HG03135 (cell line): Measurements from ENCODE around the gene HEPHL1.
"Not testable (repeated sequence)": the region's sequence is repeated elsewhere in the genome, so short reads cannot be mapped to it uniquely, and the experiment has no call there.

Experiments used
- ATAC-seq: cut with Tn5 transposase; IDR thresholded peaks from one replicate; pipeline ENCODE4 v1.9.1; 2021; ENCODE audit warnings: mild to moderate bottlenecking, moderate library complexity; ENCODE audit not compliant: unreplicated experiment

HEPHL1 gene, protein sequence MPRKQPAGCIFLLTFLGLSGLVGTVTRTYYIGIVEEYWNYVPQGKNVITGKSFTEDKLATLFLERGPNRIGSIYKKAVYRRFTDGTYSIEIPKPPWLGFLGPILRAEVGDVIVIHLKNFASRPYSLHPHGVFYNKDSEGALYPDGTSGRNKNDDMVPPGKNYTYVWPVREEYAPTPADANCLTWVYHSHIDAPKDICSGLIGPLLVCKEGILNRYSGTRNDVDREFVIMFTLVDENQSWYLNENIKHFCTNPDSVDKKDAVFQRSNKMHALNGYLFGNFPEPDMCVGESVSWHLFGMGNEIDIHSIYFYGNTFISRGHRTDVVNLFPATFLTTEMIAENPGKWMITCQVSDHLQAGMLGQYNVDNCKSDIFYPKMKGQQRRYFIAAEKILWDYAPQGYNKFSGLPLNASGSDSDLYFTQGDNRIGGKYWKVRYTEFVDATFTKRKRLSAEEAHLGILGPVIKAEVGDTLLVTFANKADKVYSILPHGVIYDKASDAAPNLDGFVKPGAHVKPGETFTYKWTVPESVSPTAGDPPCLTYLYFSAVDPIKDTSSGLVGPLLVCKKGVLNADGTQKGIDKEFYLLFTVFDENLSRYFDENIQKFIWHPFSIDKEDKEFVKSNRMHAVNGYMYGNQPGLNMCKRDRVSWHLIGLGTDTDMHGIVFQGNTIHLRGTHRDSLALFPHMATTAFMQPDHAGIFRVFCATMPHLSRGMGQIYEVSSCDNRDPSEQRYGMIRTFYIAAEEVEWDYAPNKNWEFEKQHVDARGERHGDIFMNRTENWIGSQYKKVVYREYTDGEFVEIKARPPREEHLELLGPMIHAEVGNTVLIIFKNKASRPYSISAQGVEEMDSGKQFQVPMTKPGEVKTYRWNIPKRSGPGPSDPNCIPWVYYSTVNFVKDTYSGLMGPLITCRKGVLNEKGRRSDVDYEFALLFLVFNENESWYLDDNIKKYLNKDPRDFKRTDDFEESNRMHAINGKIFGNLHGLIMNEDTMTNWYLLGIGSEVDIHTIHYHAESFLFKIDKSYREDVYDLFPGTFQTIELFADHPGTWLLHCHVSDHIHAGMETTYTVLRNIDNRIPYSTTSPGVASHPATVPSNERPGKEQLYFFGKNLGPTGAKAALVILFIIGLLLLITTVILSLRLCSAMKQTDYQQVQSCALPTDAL

DNA sequence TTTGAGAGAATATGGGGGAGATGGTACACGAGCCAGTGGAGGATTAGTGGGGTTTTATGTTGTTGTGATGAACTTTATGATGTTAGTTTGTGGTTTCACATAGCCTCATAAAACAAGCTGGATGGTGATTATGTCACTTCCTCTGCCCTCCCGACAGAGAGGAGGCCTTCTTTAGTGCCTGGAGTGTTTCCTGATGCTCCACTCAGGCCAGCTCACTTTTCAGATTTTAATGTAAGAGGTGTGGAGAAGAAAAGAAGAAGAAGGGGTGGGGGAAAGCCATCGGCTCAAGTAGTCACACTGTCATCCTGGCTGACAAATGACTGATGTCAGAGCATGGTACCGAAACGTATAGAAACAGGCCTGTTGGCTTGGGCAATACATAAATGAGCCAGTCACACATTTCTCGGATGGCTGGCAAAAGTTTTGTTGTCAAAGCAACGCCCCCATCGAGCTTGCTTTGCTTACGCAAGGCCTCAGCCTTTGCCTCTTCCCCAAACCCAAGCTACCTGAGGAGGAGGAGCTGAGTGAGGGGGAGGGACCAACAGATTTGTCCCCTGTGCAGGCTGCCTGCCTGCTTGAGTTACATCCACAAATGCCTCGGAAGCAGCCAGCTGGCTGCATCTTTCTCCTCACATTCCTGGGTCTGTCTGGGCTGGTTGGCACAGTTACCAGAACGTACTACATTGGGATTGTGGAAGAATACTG lies at the start of gene HEPHL1:
TSS of gene HEPHL1 (plus strand) at position 578 of the 705 bp plus-strand sequence. CDS start at position 593, 15 bp downstream.
- ATAC-seq, result no peak

DNA sequence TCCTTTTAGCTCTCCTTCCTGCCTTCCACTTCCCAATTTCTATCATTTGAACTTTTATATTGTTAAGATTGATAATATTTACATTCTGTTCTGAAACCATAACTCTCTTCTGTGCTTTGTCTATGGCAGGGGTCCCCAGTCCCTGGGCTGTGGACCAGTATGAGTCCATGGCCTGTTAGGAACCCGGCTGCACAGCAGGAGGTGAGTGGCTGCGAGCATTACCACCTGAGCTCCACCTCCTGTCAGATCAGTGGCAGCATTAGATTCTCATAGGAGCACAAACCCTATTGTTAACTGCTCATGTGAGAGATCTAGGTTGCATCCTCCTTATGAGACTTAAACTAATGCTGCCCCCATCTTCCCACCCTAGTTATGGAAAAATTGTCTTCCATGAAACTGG lies 48.4 kb upstream of the HEPHL1 start:
- ATAC-seq, result no peak

DNA sequence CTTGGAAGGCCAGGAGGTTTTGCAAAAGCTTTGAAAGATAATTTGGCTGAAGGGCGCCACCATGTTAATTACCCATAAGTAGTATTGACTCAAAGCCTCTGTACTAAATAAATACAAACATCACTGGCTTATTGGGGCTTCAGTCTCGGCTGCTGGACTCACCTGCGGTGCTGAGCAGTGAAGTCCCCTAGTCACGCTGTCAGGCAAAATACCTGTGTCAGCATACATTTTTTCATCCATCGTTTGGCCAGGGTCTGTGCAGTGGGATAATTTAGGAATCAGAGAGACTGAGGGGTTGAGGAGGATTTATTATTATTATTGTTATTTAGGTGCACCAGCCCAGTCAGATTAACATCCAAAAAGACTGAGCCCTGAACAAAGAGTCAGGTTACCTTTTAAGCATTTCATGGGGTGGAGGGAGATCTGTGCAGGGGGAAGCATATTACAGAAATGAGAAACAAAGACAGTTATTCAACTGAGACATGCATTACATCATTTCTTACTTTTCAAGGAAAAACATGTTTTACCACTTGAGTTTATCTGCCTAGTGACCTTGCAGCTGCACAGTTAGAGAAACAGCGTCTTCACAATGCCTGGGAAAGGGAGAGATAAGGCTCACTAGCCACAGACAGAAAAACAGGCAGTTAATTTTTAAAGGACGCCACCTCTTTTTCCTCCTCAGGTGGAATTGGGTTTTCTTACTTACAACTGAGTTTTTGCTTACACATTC lies 47.7 kb upstream of the HEPHL1 start:
- not testable (repeated sequence) for ATAC-seq

DNA sequence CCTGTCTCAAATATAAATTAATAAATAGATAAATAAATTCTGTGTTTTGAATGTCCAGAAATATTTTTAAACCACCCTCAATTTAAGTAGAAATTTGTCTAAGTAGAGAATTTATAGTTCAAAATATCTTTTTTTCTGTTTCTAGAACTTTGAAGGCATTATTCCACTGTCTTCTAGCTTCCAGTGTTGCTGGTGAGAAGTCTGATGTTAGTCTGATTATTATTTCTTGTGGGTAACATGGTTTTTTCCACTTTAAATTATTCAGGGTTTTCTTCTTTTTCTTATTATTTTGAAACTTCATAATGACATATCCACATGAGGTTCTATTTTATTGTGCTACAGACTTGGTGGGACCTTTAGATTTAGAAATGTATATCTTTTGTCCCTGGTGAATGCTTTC lies 46.4 kb upstream of the HEPHL1 start:
- ATAC-seq, result no peak

DNA sequence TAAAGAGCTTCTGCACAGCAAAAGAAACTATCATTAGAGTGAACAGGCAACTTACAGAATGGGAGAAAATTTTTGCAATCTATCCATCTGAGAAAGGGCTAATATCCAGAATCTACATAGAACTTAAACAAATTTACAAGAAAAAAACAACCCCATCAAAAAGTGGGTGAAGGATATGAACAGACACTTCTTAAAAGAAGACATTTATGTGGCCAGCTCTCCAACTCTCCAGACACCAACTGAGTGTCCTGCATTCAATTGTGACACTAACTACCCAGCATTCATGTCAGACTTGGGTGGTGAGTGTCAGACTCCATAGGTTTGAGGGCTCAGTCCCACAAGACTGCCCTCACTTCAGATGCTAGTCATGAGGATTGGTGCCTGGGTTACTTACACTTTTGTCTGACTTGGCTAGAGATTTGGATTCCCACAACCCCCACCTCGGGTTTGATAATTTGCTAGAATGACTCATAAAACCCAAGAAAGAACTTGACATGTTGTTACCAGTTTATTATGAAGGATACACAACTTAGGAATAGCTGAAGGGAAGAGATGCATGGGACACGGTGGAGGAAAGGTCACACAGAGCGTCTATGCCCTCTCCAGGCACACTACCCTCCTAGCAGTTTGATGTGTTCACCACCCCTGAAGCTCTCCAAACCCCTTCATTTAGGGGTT lies 44.4 kb upstream of the HEPHL1 start:
- not testable (repeated sequence) for ATAC-seq

DNA sequence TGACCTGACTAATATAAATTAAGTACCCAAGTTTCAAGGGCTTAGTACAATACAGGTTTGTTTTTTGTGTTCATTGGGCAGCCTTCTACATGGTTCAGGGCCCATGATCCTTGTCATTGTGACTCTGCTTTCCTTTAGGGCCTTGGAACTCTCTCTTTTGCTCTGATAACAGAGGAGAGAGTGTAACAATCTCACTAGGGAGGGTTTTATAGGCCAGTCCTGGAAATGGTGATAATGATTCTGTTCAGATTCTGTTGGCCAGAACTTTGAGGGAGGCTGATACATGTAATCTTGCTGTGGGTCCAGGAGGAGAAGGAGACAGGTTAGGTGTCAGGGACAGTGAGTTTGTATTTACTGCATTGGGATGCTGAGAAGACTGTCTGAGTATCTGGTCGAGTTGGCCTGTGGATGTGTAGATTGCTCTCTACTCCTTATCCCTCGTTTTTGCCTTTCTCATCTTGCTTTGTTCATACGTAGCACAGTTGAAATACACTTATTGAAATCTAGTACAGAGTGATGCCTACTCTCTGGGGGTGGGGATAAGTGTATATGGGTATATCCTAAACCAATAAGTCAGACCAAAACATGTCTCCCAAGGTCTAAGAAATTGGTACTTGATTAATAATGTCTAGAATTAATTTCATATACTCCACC lies 37.5 kb upstream of the HEPHL1 start:
- no peak for ATAC-seq

DNA sequence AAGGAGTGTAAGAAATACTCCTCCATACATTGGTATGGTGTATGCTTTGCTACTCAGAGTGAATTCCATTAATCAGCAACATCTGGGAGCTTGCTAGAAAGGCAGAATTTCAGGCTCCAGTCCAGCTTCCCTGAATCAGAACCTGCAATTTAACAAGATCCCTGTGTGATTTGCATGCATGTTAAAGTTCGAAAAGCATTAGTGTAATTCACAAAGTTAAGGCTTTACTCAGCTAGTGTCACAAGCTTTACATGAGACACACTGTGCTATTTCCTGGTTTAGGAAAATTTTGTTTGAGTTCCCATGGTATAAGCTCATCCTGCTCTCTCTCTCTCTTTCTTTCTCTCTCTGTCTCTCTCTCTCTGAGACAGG lies 37.0 kb upstream of the HEPHL1 start:
- no peak for ATAC-seq

DNA sequence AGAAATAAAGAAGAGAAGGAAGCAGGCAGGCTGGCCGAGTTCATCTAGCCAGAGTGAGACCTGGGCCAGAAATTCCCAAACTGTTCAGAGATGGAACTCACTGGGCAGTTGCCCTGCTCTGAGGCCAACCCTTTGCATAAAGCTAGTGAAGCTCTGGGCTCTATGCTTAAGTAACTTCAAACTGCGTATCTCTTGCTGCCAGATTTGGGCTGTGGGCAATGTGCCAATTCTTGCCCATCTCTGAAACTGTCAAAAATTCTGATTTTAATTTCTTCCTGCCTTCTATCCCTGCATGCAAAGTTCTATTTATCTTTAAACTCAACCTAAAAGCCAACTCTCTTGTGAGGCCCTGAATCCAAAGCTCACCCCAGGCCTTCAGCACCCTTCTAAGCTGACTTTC lies 36.2 kb upstream of the HEPHL1 start:
- ATAC-seq, result no peak

DNA sequence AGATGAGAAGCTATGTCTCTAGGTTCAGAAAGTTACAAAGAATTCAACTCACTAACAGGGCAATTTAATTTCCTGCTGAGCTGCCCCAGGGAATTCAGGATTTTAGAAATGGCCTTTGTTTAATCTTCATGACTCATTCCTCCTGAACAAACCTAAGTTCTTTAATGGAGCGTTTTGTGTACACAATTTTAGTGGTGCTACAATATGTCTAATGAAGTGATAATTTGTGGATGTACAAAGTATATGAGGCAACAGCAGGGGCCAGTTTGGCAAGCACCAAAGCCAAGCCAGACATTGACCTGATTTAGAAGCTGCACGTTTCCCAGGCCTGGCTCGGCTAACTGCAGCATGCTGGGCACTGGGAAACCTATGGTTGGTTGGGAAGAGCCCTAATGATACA lies 34.4 kb upstream of the HEPHL1 start:
- no peak for ATAC-seq

DNA sequence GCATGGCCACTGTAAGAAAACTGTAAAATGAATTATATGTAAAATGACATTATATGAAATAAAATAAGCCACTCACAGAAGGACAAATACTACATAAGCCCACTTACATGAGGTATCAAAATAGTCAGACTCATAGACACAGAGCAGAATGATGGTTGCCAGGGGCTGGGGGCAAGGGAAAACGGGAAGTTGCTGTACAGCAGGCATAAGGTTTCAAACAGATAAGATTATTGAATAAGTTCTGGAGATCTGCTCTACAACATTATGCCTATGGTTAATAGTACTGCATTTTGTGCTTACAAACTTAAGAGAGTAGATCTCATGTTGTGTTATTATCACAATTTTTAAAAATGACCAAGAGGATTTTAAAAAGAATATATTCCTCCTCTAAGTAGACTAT lies 32.7 kb upstream of the HEPHL1 start:
- ATAC-seq, result no peak

DNA sequence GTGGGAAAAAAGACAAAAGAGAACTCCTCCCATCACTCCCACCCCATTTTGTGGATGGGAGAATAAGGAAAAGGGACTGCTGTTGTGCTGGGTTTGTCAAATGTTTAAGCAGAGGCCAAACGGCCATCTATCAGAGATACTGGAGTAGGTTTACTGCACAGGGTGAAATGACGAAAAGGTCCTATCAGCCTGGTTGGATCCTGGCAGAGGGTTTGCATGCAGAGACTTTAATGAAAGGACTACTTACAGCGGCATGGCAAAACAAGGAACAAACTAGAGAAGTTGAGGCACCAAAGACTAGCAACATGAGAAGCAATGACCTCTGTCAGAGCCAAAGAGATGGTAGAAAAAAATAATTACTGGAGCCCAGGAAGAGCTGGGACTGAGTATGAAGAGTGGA lies 32.2 kb upstream of the HEPHL1 start:
- ATAC-seq, result no peak

DNA sequence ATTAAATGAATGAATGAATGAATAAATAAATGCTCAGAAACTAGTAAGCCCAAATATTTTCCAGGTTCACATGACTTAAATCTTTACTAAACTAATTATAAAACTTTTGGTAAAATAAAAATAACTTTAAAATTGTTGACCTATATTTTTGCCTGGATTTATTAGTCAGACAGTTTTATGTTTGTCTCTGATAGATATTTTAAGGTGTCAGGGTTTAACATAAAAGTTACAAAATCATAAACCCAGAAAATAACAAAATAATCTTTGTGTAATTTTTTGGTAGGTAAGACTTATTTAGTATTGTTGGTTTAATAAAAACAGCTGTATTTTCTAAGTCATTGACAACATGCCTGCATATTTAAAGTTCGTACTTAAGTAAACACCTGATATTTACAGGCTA lies 27.4 kb upstream of the HEPHL1 start:
- ATAC-seq, result no peak

DNA sequence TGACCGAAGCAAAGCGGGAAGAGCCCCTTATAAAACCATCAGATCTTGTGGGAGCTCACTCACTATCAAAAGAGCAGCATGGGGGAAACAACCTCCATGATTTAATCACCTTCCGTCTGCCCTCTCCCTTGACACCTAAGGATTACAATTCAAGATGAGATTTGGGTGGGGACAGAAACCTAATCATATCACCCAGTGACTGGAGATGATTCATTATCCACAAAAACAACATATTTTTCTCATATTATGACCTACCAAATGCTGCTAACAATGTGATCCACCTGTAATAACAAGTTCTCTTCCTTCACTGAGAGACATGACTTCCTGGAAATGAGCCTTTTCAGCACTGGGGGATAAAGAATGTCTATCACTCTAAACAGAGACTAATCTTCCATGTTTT lies 23.4 kb upstream of the HEPHL1 start:
- ATAC-seq, result no peak

DNA sequence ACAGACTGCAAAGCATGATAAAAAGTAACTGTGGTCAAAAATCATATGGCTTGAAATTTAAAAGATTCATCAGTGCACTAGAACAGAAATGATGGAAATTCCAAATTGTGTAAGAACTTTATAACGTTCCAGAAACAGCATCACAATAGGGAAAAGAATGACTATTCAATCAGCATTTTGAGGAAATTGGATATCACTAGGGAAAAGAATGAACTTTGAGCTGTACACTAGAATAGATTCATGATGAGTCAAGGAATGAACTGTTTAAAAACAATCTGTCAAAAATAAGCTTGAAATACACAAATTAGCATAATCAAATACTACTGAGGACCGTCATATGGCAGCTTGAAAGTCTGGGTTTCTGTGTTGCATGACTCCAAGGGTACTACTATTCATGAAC lies 20.5 kb upstream of the HEPHL1 start:
- ATAC-seq, result no peak

DNA sequence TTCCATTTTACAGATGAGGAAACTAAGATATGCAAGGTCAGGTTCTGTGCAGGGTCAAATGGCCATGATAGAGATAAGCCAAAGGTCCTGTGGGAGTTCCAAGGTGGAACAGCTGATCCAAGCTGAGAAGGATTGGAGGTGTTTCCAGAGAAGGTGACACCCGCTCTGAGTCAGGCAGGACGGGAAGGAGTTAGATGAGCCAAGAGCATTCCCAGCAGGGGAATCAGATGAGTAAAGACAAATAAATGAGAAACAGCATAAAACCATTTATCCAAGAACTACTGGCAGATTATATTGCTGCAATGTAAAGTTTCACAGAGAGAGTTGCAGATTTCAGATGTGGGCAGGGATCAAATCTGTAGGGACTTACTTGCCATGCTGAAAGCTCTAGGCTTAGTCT lies 18.9 kb upstream of the HEPHL1 start:
- ATAC-seq, result no peak

DNA sequence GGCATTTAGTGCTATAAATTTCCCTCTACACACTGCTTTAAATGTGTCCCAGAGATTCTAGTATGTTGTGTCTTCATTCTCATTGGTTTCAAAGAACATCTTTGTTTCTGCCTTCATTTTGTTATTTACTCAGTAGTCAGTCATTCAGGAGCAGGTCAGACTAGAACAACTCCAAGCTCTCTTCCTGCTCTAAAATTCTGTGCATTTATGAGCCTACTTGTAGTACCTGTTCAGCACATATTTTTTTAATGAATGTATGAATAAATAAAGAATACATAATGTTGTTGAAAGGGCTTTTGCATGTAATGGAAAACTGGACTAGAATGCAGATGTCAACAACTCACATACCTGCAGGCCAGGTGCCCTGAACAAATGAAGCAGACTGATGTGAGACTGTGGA lies 13.7 kb upstream of the HEPHL1 start:
- ATAC-seq, result no peak

DNA sequence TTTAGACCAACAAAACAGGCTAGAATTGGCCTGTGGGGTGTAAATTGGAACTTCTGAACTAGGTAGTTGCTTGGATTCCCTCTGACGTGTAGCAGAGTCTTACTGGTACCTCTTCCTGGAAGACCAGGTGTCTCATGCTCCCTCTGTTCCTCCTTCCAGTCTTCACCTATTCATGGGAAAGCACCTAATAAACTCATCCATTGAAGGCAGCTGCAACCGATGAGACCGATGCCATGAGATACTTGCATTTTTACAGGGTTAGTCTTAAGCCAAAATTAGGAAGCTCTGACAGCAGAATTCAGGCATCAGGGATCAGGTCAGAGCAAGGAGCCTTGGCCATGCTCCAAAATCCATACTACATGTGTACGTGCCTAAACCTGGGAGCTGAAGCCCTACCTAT lies 13.2 kb upstream of the HEPHL1 start:
- no peak for ATAC-seq

DNA sequence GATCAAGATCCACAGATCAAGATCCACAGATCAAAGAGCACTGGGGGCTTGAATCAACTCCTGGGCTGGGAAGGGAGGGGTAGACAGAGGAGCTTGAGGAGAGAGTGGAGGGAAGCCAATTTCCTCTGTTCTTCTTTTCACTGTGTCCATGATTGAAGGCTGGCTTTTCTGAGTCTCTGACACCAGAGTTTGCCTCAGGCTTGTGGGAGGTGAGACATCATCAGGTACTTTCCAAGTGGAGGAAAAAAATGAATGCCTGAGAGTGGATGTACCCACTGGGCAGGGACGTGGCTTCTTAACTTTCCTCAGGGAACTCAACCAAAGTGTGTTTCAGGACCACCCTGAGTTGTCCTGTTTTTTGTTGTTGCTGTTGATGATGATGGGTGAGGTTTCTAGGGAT lies 11.0 kb upstream of the HEPHL1 start:
- no peak for ATAC-seq

DNA sequence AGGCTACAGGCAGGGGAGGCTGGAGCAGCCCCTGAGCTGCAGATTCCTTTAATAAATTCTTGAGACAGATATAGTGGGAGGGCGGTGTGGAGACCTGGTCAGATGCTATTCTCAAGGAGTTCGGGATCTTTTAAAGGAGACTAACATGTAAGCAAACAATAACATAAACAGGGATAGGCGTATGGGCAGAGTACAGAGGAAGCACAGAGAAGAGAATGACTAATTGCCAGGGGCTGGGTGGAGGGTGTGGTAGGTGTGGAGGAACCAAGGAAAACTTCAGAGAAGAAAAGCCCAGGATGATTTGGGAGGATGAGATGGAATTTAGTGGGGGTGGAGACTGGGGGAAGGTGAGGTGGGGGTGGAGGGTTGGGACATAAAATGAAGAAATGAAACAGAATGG lies 9.7 kb upstream of the HEPHL1 start:
- ATAC-seq, result no peak
